Measurements from ENCODE around the gene AARS2.
"Not testable (repeated sequence)": the region's sequence is repeated elsewhere in the genome, so short reads cannot be mapped to it uniquely, and the experiment has no call there.

AARS2 gene

DNA sequence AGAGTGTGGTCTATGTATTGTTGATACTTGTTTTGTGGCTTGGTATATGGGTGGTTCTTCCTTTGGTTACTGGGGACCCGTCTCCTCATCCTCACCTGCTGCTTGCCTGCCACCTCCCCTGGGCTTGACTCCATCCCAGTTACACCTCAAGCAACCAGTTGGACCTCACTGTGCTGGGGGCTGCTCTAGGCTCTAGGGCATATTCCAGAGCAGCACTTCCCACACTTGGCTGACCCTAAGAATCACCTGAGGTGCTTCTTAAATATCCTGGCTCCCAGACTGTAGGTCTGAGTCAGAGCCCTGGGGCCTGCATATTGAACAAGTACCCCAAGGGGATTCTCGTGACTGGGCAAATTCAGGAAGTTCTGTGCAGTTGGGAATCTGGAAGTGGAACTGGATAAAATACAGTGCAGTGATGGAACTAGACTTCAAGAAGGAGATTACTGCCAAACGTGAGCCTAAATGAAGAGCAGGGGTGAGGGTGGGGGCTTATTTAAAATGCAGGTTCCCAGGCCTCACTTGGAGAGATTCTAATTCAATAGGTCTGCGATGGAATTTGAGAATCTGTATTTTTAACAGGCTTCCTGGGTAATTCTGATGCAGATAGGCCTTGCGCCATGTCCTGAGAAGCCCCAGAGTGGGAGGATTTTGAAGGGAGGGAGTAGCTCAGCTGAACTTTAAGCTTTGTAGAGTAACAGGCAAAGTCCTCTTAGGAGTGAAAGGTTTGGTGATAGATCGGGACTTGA, 36.9 kb upstream of the AARS2 start:
- TF ChIP-seq, protein P1, sequence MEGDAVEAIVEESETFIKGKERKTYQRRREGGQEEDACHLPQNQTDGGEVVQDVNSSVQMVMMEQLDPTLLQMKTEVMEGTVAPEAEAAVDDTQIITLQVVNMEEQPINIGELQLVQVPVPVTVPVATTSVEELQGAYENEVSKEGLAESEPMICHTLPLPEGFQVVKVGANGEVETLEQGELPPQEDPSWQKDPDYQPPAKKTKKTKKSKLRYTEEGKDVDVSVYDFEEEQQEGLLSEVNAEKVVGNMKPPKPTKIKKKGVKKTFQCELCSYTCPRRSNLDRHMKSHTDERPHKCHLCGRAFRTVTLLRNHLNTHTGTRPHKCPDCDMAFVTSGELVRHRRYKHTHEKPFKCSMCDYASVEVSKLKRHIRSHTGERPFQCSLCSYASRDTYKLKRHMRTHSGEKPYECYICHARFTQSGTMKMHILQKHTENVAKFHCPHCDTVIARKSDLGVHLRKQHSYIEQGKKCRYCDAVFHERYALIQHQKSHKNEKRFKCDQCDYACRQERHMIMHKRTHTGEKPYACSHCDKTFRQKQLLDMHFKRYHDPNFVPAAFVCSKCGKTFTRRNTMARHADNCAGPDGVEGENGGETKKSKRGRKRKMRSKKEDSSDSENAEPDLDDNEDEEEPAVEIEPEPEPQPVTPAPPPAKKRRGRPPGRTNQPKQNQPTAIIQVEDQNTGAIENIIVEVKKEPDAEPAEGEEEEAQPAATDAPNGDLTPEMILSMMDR (IDR thresholded peaks at IDR 0.05; ENCODE audit: insufficient read depth, low read depth, low read length, missing control alignments), result no peak
- no peak for DNase-seq (ENCODE audit: low read depth)
- no peak overlapping the region for H3K4me3 ChIP-seq (ENCODE audit: low read length)

DNA sequence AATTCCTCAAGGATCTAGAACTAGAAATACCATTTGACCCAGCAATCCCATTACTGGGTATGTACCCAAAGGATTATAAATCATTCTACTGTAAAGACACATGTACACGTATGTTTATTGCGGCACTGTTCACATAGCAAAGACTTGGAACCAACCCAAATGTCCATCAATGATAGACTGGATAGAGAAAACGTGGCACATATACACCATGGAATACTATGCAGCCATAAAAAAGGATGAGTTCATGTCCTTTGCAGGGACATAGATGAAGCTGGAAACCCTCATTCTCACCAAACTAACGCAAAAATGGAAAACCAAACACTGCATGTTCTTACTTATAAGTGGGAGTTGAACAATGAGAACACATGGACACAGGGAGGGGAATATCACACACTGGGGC, 33.7 kb upstream of the AARS2 start:
- not testable (repeated sequence) for DNase-seq (ENCODE audit: low read depth); H3K4me3 ChIP-seq (ENCODE audit: low read length)

DNA sequence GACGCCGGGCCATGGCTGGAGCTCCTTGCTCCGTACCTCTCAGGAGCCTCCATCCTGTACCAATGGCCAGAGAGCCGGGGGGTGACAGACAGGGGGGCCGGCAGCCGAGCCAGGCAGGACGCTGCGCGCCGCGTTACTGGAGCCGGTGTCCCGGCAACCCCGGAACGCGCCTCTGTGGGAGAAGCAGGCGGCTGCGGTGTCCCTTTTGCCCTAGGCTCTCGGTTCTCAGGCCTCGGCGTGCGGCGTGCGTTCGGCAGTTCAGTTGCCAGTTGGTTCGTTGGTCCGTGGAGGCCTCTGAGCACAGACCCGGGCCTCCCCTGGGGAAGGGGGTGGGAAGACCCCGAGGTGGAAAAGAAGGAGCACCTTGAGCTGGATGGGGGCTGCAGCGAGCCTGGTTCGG, 29.3 kb upstream of the AARS2 start, which contains the start of gene SPATS1:
TSS of gene SPATS1 (plus strand) at position 162 of the 400 bp plus-strand sequence. CDS start 446 bp downstream, outside the sequence.
- no peak within 1 kb of the TSS for H3K4me3 ChIP-seq (ENCODE audit: low read length)
- TF ChIP-seq, protein P1 (IDR thresholded peaks at IDR 0.05; ENCODE audit: insufficient read depth, low read depth, low read length, missing control alignments), result no peak
- peak; percentile 15 for DNase-seq (ENCODE audit: low read depth)

DNA sequence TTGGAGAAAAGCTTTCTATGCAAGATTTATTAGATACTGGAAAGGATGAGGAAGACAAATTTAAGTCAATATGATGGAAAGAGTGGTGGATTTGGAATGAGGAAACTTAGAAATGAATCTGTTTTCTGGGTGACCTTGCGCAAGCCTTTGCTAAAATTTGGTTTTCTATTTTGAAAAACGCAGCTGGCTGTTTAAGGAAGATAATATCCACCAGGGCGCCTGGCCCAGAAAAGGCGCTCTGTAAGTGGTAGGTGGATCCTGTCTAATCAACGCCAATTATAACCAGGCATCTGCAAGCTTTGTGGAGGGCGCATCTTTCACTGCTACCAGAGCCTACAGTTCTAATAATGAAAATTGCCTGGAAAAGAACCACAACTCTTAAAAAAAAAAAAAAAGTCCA, 28.9 kb upstream of the AARS2 start:
- TF ChIP-seq, protein P1 (IDR thresholded peaks at IDR 0.05; ENCODE audit: insufficient read depth, low read depth, low read length, missing control alignments), result no peak
- no peak for DNase-seq (ENCODE audit: low read depth)
- H3K4me3 ChIP-seq (ENCODE audit: low read length), result no peak overlapping the region

DNA sequence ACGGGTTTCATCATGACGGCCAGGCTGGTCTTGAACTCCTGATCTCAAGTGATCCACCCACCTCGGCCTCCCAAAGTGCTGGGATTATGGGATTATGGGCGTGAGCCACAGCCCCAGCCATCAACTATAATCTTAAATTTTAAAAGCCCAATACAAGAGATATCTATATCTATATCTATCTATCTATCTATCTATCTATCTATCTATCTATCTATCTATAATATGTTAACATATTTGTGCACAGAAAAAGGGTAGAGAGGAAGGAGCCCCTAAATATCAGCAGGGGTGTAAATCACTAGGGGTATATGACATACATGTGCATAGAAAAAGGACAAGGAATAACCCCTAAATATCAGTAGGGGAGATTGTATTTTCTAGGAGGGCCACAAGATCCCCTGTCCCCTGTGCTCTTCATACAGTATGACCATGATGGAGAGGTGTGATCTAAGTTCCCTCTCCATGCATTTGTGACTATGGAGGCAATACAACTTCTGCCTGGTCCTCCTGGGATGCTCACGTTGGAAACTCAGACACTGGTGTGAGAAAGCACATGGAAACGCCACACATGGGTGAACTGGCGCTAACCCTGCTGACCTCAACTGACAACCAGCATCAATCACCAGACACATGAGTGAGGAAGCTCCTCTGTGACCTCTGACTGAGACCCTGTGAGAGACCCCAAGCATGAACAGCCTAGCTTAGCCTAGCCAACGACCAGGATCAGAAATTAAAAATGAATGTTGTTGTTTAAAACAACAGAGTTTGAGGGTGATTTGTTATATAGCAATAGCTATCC, 28.1 kb upstream of the AARS2 start:
- DNase-seq (ENCODE audit: low read depth), result no peak
- no peak overlapping the region for H3K4me3 ChIP-seq (ENCODE audit: low read length)
- TF ChIP-seq, protein P1 (IDR thresholded peaks at IDR 0.05; ENCODE audit: insufficient read depth, low read depth, low read length, missing control alignments), result no peak

DNA sequence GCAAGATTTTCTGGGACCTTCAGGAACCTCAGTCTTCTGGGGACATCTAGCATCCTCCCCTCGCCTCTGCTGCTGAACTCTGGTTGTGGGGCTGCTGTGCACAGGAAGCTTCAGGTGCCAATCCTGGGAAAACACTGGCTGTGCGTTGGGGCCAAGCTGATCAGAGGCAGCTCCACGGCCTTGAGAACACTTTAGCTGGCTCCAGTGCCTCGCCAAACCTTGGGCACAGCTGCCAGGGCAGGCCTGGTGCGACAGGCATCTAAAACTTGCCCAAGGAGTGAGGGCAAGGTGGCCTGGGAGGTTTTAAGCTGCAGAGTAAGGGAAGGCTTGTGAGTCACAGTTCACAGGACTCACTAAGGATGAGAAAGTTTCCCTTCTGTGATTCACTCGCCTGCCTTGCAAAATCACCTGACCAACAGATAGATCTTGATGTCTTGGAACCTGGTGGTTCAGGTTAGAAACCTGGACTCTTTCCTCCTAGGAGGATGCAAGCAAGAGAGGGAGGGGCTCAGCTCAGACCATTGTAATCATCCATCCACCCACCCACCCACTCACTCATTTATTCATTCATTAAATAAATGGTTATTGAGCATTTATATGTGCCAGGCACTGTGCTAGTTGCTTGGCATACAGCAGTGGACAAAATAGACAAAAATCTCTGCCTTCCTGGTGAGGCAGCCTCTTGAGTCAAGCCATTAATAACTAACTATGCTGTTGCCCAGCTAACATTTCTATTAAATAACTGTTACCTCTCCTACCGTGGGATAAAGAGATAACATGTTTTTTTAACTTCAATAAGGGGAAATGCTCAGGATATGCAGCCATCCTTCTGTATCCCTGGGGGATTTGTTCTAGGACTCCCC, 26.8 kb upstream of the AARS2 start:
- DNase-seq (ENCODE audit: low read depth), result peak; percentile 96
- TF ChIP-seq, protein P1 (IDR thresholded peaks at IDR 0.05; ENCODE audit: insufficient read depth, low read depth, low read length, missing control alignments), result no peak
- H3K4me3 ChIP-seq (ENCODE audit: low read length), result no peak overlapping the region

DNA sequence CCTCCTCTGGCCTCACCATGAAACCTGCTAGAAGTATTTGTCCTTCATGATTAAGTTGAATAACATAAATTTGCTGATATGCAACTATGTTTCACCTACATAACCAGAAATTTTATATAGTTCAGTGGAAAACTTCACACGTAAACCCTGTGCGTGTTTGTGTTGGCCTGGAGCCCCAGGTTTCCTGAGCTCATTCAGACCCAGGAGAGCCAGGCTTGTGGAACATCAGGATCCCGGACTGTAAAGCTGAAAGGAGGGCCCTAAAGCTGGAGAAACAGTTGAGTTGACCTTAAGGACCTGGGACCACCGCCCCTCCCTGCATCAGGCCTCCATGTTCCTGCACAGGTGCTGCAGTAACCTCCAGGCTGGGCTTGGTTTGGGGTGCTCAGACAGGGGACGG, 26.2 kb upstream of the AARS2 start:
- TF ChIP-seq, protein P1 (IDR thresholded peaks at IDR 0.05; ENCODE audit: insufficient read depth, low read depth, low read length, missing control alignments), result no peak
- no peak for DNase-seq (ENCODE audit: low read depth)
- no peak overlapping the region for H3K4me3 ChIP-seq (ENCODE audit: low read length)

Data from epithelial cell of esophagus (primary cell).